Stomach (tissue), 9 donors: Measurements from ENCODE around the gene CREB5. TPM values are rescaled to one million over a fixed set of nuclear protein-coding genes. Genes with fewer than 3 reads are reported as not detected.

Experiments used
- DNase-seq, 2 donors: peaks; one replicate each; pipeline versions ENCODE4 v3.0.0 to v3.0.0-alpha.2; 2013 to 2019
- H3K27ac ChIP-seq, 5 donors: fragments of 200-600 bp in 4 of 5; sonication (generic) in 4 of 5; one replicate each; pipeline ENCODE4 v1.5.1; 2013 to 2019; ENCODE audit warnings: mild to moderate bottlenecking in 1 of 5, moderate library complexity in 1 of 5
- H3K27me3 ChIP-seq, 3 donors: fragments of 200-600 bp; sonication (generic); one replicate each; pipeline ENCODE4 v1.5.1; 2017 to 2019; ENCODE audit warnings: mixed run types in 1 of 3
- H3K36me3 ChIP-seq, 4 donors: fragments of 200-600 bp; sonication (generic); 1 replicate in 3 of 4; 2 replicates in 1 of 4; pipeline ENCODE4 v1.5.1; 2016 to 2019
- H3K4me1 ChIP-seq, 4 donors: fragments of 200-600 bp; sonication (generic); one replicate each; pipeline ENCODE4 v1.5.1; 2016 to 2019
- H3K4me3 ChIP-seq, 4 donors: fragments of 200-600 bp; sonication (generic) in 3 of 4; one replicate each; pipeline ENCODE4 v1.5.1; 2016 to 2019; ENCODE audit warnings: mild to moderate bottlenecking in 1 of 4
- H3K9me3 ChIP-seq, 4 donors: fragments of 200-600 bp; sonication (generic); one replicate each; pipeline ENCODE4 v1.5.1; 2016 to 2019
- EP300 ChIP-seq: sonication (generic); formaldehyde crosslinking; IDR thresholded peaks from one replicate; pipeline ENCODE4 v1.6.1; 2017; ENCODE audit warnings: antibody characterized with exemption
- POLR2A ChIP-seq, 4 donors: fragments of 450-650 bp; IDR thresholded peaks; one replicate each; pipeline ENCODE4 v1.6.1; 2016; ENCODE audit warnings: antibody characterized with exemption in 4 of 4, control low read depth in 2 of 4, mild to moderate bottlenecking in 1 of 4, moderate library complexity in 1 of 4
- POLR2AphosphoS5 ChIP-seq, 3 donors: sonication (generic); formaldehyde crosslinking; IDR thresholded peaks; one replicate each; pipeline ENCODE4 v1.6.1; 2016; ENCODE audit warnings: antibody characterized with exemption in 3 of 3
- WGBS, 5 donors: extraction: QIAGEN DNeasy Blood & Tissue Kit in 3 of 5; methylation state at CpG; one replicate each; pipeline versions ENCODE4 v1.1.5 to v1.1.7; 2013 to 2018; 5-methylcytosine and 5-hydroxymethylcytosine counted together
- intact Hi-C: fragments of 100-400 bp; cut with DNase I; formaldehyde crosslinking; loops from one replicate; pipeline ENCODE4 v1.15.1; 2023; ENCODE audit warnings: low total_unique reads
- polyA plus RNA-seq, 3 donors: library from polyadenylated mRNA; stranded (reverse); fragments of 200-250 nt; gene quantifications; one replicate each; pipeline ENCODE4 v1.2.3, GENCODE V29; 2013
- total RNA-seq, 5 donors: library from RNA; depleted of rRNA; stranded (reverse); fragments of >200 nt; gene quantifications; one replicate each; pipeline versions ENCODE4 v1.1.0 to v1.2.3, GENCODE V29; 2014 to 2016
- TF ChIP-seq, protein P1 (sequence below), 7 experiments: fragments of 450-650 bp in 4 of 7; fragments of 200-600 bp in 3 of 7; sonication (generic) in 3 of 7; IDR thresholded peaks; one replicate each; pipeline ENCODE4 v1.5.1; 2016 to 2019; ENCODE audit warnings: antibody characterized with exemption in 7 of 7, control low read depth in 2 of 7, mild to moderate bottlenecking in 1 of 7
- donor health status: healthy with polysubstance abuse.
- donor health status: Bipolar disorder and iron deficiency.
- donor health status: healthy.

The CREB5 gene
- total and polyA plus RNA-seq, 8 donors, result 0.68 to 30.3 (median 1.5) TPM; not detected in 1

DNA sequence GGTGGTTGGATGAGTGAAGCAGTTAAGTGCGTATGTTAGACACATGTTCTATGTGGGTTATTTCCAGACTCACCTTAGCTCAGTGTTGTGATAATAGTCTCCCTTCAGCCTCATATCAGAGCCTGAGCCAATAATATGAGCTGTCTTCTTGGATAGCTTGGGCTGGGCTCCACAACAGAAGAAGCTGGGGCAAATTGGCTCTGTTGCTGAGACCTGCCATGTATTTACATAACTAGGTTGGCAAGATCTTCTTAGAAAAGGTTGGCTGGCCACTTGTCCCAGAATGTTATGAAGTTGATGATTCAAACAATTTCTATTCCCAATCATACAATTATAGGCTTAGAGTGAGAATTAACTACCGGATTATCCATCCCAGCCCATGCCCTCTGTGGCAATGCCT is 35.7 kb upstream of the CREB5 start:
- no peak overlapping the region for H3K4me3 ChIP-seq
- no peaks in the 10 kb centered on the region for H3K36me3 ChIP-seq
- H3K27ac ChIP-seq, result no peak overlapping the region
- no peaks in the 10 kb centered on the region for H3K27me3 ChIP-seq
- TF ChIP-seq, protein P1, sequence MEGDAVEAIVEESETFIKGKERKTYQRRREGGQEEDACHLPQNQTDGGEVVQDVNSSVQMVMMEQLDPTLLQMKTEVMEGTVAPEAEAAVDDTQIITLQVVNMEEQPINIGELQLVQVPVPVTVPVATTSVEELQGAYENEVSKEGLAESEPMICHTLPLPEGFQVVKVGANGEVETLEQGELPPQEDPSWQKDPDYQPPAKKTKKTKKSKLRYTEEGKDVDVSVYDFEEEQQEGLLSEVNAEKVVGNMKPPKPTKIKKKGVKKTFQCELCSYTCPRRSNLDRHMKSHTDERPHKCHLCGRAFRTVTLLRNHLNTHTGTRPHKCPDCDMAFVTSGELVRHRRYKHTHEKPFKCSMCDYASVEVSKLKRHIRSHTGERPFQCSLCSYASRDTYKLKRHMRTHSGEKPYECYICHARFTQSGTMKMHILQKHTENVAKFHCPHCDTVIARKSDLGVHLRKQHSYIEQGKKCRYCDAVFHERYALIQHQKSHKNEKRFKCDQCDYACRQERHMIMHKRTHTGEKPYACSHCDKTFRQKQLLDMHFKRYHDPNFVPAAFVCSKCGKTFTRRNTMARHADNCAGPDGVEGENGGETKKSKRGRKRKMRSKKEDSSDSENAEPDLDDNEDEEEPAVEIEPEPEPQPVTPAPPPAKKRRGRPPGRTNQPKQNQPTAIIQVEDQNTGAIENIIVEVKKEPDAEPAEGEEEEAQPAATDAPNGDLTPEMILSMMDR (IDR thresholded peaks at IDR 0.05), result no peak
- no peak for TF ChIP-seq EP300
- TF ChIP-seq POLR2AphosphoS5 (IDR thresholded peaks at IDR 0.05), result no peak
- no peak for TF ChIP-seq POLR2A (IDR thresholded peaks at IDR 0.05)
- WGBS, 5 donors, result 82 to 95% (median 90%) methylated on average over 2 of the region's 2 CpGs
- DNase-seq, result no peak
- intact Hi-C loops, result no loop called here
- no peaks in the 10 kb centered on the region for H3K9me3 ChIP-seq
- H3K4me1 ChIP-seq, result no peaks in the 10 kb centered on the region

DNA sequence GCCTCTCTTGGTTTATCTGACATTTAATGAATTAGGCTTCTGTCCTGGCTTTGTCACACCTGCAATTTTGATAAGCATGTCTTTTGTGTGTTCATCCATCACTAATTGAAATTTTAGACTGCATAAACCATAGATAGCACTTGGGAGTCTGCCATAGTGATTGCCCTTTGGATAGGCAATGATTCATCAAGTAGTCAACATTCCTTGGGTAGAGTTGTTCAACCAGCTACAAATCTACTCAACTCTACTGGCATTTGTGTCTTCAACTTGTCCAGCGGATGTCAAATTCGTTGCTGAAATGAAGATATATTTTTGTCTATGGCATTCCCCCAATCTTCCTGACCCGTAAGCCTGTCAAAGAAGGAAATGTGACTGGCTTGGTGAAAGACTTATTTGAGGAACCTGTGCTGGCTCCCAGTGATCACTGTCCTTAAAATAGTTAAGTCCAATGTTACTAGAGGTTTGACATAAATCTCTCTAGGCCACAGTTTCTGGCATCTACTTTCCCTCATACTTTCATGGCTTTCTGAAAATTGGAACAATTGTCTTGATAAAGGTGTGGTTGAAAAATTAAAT is 33.7 kb upstream of the CREB5 start:
- no peaks in the 10 kb centered on the region for H3K36me3 ChIP-seq
- TF ChIP-seq, protein P1 (IDR thresholded peaks at IDR 0.05), result no peak
- TF ChIP-seq POLR2A (IDR thresholded peaks at IDR 0.05) (no peak), EP300 (no peak), POLR2AphosphoS5 (IDR thresholded peaks at IDR 0.05) (no peak)
- no peak overlapping the region for H3K4me3 ChIP-seq
- intact Hi-C loops, result no loop called here
- no peaks in the 10 kb centered on the region for H3K4me1 ChIP-seq
- no peaks in the 10 kb centered on the region for H3K27me3 ChIP-seq
- DNase-seq, result no peak
- no peaks in the 10 kb centered on the region for H3K9me3 ChIP-seq
- WGBS, 5 donors, result 78 to 92% (median 90%) methylated on average over 3 of the region's 3 CpGs
- no peak overlapping the region for H3K27ac ChIP-seq

DNA sequence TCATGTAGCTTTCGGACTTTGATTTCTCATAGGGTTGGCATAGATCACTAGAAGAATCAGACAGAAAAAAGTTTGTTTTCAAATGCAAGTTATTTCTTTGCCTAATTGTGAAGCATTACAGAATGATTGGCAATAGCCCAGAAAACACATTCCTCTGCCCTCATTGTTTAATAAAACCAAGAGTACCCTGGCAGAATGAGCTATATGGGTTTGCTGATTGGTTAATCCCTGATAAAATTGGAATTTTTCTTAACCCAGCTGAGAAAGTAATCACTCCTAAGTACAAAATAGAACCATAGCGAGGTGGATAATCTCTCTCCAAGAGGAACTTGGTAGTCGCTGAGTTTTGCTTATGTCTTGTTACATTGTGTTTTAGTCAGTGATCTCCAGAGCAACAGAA is 30.9 kb upstream of the CREB5 start:
- intact Hi-C loops, result no loop called here
- Histone ChIP-seq H3K27me3 (no peaks in the 10 kb centered on the region), H3K27ac (no peak overlapping the region), H3K4me3 (no peak overlapping the region), H3K36me3 (no peaks in the 10 kb centered on the region), H3K4me1 (no peaks in the 10 kb centered on the region), H3K9me3 (no peaks in the 10 kb centered on the region)
- TF ChIP-seq POLR2A (IDR thresholded peaks at IDR 0.05), result no peak
- TF ChIP-seq POLR2AphosphoS5 (IDR thresholded peaks at IDR 0.05), result no peak
- no peak for TF ChIP-seq EP300
- TF ChIP-seq, protein P1 (IDR thresholded peaks at IDR 0.05), result no peak
- 43 to 55% (median 51%) methylated on average over 3 of the region's 3 CpGs for WGBS, 5 donors
- DNase-seq, result no peak

DNA sequence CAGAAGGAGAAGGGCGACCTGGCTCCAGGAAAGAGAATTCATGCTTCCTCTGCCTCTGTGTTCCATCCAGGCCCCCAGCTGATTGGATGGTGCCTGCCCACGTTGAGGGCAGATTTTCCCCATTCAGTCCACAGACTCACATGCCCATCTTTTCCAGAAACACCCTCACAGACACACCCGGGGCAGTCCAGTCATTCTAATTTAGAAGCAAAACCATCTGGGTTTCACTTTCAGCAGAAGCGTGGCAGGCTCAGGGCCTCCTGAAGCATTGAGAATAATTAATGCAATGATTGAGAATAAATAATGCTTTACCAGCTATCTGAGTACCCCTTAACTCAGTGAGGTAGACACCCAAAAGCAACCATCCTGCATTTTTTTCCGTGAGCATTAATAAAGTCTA is 30.2 kb upstream of the CREB5 start:
- H3K27me3 ChIP-seq, result no peaks in the 10 kb centered on the region
- H3K27ac ChIP-seq, result no peak overlapping the region
- intact Hi-C loops, result no loop called here
- H3K4me1 ChIP-seq, result no peaks in the 10 kb centered on the region
- H3K36me3 ChIP-seq, result no peaks in the 10 kb centered on the region
- no peak for DNase-seq
- no peaks in the 10 kb centered on the region for H3K9me3 ChIP-seq
- no peak overlapping the region for H3K4me3 ChIP-seq
- WGBS, 5 donors, result 79 to 90% (median 80%) methylated on average over 5 of the region's 5 CpGs
- TF ChIP-seq POLR2AphosphoS5 (IDR thresholded peaks at IDR 0.05) (no peak), EP300 (no peak), POLR2A (IDR thresholded peaks at IDR 0.05) (no peak)
- TF ChIP-seq, protein P1 (IDR thresholded peaks at IDR 0.05), result no peak
